ENCODE measurements around the gene ZNF879. TPM values are rescaled to one million over a fixed set of nuclear protein-coding genes. Genes with fewer than 3 reads are reported as not detected.

Gene ZNF879
- total RNA-seq, 1 donor from 2014 or later: 5.9 TPM

DNA sequence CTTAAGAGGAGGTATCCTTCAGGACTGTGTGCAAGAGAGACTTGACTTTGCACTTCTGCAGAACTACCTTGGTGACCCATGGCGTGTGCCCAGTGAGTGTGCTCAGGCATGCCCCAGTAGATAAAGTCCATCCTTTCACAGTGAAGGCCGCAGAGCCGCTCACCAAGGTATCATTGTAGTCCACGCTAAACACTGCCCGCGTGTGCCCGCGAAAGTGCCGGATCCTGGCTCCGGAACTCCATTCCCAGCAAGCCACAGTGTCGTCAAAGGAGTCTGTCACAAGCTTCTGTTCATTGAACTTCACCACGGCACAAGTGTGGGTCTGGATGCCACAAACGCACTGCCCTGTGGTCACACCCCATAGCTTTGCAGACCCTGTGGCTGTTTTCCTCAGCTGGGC lies 25.2 kb upstream of the ZNF879 start:
- no peaks in the 10 kb centered on the region for H3K4me1 ChIP-seq
- no peaks in the 10 kb centered on the region for H3K27me3 ChIP-seq
- intact Hi-C loops (cut with DNase I): no loop called here

DNA sequence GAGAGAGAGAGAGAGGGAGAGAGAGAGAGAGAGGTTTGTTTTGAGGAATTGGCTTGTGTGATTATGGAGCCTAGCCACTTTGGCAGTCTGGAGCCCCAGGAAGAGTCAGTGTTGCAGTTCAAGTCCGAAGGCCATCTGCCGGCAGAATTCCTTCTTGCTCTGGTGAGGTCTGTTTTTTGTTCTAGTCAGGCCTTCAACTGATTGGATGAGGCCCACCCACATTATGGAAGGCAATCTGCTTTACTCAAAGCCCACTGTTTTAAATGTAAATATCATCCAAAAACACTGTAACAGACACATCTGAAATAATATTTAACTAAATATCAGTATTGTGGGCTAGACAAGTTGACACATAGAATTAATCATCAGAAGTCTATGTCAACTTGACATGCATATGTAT lies 17.0 kb upstream of the ZNF879 start:
- Histone ChIP-seq H3K36me3 (no peaks in the 10 kb centered on the region), H3K27ac (no peak overlapping the region), H3K4me3 (no peak overlapping the region), H3K27me3 (no peaks in the 10 kb centered on the region), H3K9me3 (no peaks in the 10 kb centered on the region), H3K4me1 (no peaks in the 10 kb centered on the region)
- no peak for DNase-seq (ENCODE audit: extremely low spot score in 2 of 2)
- TF ChIP-seq POLR2A (IDR thresholded peaks at IDR 0.05): no peak
- intact Hi-C loops (cut with DNase I): no loop called here

More for the DNA sequence above, 25.2 kb upstream of the ZNF879 start:
- no peak overlapping the region for H3K4me3 ChIP-seq
- no peak for DNase-seq (ENCODE audit: extremely low spot score in 2 of 2)
- H3K9me3 ChIP-seq: no peaks in the 10 kb centered on the region
- H3K27ac ChIP-seq: no peak overlapping the region
- H3K36me3 ChIP-seq: no peaks in the 10 kb centered on the region
- TF ChIP-seq POLR2A (IDR thresholded peaks at IDR 0.05): no peak
- TF ChIP-seq POLR2AphosphoS5 (IDR thresholded peaks at IDR 0.05; ENCODE audit: insufficient read depth in 1 of 2, low read depth in 1 of 2): no peak
- TF ChIP-seq, protein P1, sequence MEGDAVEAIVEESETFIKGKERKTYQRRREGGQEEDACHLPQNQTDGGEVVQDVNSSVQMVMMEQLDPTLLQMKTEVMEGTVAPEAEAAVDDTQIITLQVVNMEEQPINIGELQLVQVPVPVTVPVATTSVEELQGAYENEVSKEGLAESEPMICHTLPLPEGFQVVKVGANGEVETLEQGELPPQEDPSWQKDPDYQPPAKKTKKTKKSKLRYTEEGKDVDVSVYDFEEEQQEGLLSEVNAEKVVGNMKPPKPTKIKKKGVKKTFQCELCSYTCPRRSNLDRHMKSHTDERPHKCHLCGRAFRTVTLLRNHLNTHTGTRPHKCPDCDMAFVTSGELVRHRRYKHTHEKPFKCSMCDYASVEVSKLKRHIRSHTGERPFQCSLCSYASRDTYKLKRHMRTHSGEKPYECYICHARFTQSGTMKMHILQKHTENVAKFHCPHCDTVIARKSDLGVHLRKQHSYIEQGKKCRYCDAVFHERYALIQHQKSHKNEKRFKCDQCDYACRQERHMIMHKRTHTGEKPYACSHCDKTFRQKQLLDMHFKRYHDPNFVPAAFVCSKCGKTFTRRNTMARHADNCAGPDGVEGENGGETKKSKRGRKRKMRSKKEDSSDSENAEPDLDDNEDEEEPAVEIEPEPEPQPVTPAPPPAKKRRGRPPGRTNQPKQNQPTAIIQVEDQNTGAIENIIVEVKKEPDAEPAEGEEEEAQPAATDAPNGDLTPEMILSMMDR (IDR thresholded peaks at IDR 0.05): no peak

DNA sequence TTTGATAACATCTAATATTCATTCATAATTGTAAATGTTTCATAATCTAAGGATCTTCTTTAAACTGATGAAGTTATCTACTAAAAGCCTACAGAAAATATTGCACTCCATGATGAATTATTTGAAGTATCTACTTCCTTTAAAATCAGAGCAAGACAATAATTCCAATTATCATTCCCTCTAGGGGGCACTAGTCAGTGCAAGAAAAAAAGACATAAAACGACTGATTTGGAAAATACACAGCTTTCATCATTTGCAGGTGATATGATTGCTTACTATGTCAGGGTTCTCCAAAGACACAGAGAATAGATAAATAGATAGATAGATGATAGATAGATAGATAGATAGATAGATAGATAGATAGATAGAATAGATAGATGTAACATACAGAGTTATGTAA lies 14.9 kb upstream of the ZNF879 start:
- H3K4me3 ChIP-seq: no peak overlapping the region
- H3K27me3 ChIP-seq: no peaks in the 10 kb centered on the region
- TF ChIP-seq POLR2AphosphoS5 (IDR thresholded peaks at IDR 0.05; ENCODE audit: insufficient read depth in 1 of 2, low read depth in 1 of 2) (no peak), POLR2A (IDR thresholded peaks at IDR 0.05) (no peak)
- TF ChIP-seq, protein P1 (IDR thresholded peaks at IDR 0.05): no peak
- no peak for DNase-seq (ENCODE audit: extremely low spot score in 2 of 2)
- H3K36me3 ChIP-seq: no peaks in the 10 kb centered on the region
- H3K4me1 ChIP-seq: no peaks in the 10 kb centered on the region
- H3K27ac ChIP-seq: no peak overlapping the region
- intact Hi-C loops (cut with DNase I): no loop called here
- no peaks in the 10 kb centered on the region for H3K9me3 ChIP-seq

DNA sequence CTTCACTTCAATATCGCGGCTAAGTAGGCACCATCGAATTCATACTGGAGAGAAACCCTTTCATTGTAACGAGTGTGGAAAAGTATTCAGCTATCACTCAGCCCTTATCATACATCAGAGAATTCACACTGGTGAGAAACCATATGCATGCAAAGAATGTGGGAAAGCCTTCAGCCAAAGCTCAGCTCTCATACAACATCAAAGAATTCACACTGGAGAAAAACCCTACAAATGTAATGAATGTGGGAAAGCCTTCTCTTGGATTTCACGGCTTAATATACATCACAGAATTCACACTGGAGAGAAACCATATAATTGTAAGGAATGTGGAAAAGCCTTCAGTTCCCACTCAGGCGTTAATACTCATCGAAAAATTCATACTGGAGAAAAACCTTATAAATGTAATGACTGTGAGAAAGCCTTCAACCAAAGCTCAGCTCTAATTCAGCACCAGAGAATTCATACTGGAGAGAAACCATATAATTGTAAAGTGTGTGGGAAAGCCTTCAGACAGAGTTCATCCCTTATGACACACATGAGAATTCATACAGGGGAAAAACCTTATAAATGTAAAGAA lies 9.5 kb downstream of the ZNF879 start:
- Histone ChIP-seq H3K36me3 (peaks cover 23 to 64% of the 10 kb centered on the region in 2 donors), H3K9me3 (peaks cover 86% of the 10 kb centered on the region), H3K4me1 (no peaks in the 10 kb centered on the region), H3K27ac (no peak overlapping the region), H3K27me3 (no peaks in the 10 kb centered on the region), H3K4me3 (no peak overlapping the region)
- intact Hi-C loops (cut with DNase I): no loop called here
- no peak for DNase-seq (ENCODE audit: extremely low spot score in 2 of 2)
- TF ChIP-seq, protein P1 (IDR thresholded peaks at IDR 0.05): no peak

DNA sequence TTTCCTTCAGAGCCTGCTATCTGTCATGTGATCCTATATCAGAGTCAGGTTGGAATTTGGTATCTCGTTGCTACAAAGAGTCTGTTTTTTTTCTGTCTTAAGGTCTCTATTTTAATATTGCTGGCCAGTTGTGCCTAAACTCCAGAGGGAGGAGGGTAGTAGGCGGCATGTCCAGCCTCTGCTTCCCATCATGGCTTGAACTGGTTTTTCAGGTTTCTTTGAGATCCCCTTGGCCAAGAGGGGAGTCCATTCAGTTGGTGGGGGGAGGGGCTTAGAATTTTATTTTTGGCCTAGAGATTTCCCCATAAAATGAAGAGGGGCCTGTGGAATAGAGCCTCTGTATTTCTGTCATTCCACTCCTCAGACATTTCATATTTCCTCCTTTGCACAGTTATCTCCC lies 21.2 kb downstream of the ZNF879 start:
- Histone ChIP-seq H3K36me3 (no peaks in the 10 kb centered on the region), H3K27me3 (no peaks in the 10 kb centered on the region), H3K4me3 (no peak overlapping the region), H3K9me3 (no peaks in the 10 kb centered on the region), H3K27ac (no peak overlapping the region), H3K4me1 (no peaks in the 10 kb centered on the region)
- intact Hi-C loops (cut with DNase I): no loop called here
- TF ChIP-seq POLR2A (IDR thresholded peaks at IDR 0.05) (no peak), POLR2AphosphoS5 (IDR thresholded peaks at IDR 0.05; ENCODE audit: insufficient read depth in 1 of 2, low read depth in 1 of 2) (no peak)
- TF ChIP-seq, protein P1 (IDR thresholded peaks at IDR 0.05): no peak
- no peak for DNase-seq (ENCODE audit: extremely low spot score in 2 of 2)

Measured in vagina (tissue), 2 donors.